PC-3 (cell line): Measurements from ENCODE around the gene PASK. TPM values are rescaled to one million over a fixed set of nuclear protein-coding genes. Genes with fewer than 3 reads are reported as not detected.

Experiments used
- ATAC-seq: fragments of 200-7000 bp; cut with Tn5 transposase; 2 replicates; pipeline ENCODE4 v1.9.1; 2020; ENCODE audit warnings: mild to moderate bottlenecking, moderate library complexity
- BruUV-seq: library from RNA; stranded (reverse); fragments of 400-500 nt; replicated peaks from 2 replicates; lab custom pipeline; 2021; lab: Mats Ljungman, UMichigan
- CTCF ChIA-PET: fragments of 300-600 bp; sonication (Branson Sonifier 250); formaldehyde crosslinking; loops from one replicate; lab custom pipeline; 2022; ENCODE audit warnings: antibody characterized with exemption; lab: Charles Lee
- POLR2A ChIA-PET: fragments of 300-600 bp; sonication (Branson Sonifier 250); formaldehyde crosslinking; loops from one replicate; lab custom pipeline; 2022; ENCODE audit warnings: antibody characterized with exemption; ENCODE audit not compliant: unreplicated experiment; lab: Charles Lee
- DNase-seq: peaks from one replicate; pipeline ENCODE4 v3.0.0-alpha.2; 2015
- H2AFZ ChIP-seq: fragments of 300-600 bp; sonication (generic); 2 replicates; pipeline ENCODE4 v1.6.0; 2016; ENCODE audit warnings: antibody characterized with exemption, low read length
- H3F3A ChIP-seq: fragments of 300-600 bp; sonication (generic); one replicate; pipeline ENCODE4 v1.6.0; 2017; ENCODE audit warnings: antibody characterized with exemption, low read length, control low read depth, mild to moderate bottlenecking; ENCODE audit not compliant: unreplicated experiment
- H3K27ac ChIP-seq: fragments of 300-600 bp; sonication (generic); 2 replicates; pipeline ENCODE4 v1.5.1; 2016; ENCODE audit warnings: mild to moderate bottlenecking, low read length
- H3K27me3 ChIP-seq: fragments of 300-600 bp; sonication (generic); 2 replicates; pipeline ENCODE4 v1.6.1; 2016; ENCODE audit warnings: low read length, mixed read lengths
- H3K36me3 ChIP-seq: fragments of 300-600 bp; sonication (generic); 2 replicates; pipeline ENCODE4 v1.6.1; 2016; ENCODE audit warnings: low read depth, mixed run types, low read length, mixed read lengths
- H3K4me1 ChIP-seq: fragments of 300-600 bp; sonication (generic); 2 replicates; pipeline ENCODE4 v1.5.1; 2016; ENCODE audit warnings: low read length; ENCODE audit not compliant: insufficient read depth
- H3K4me2 ChIP-seq: fragments of 300-600 bp; sonication (generic); 2 replicates; pipeline ENCODE4 v1.6.0; 2016; ENCODE audit warnings: low read length
- H3K4me3 ChIP-seq: fragments of 300-600 bp; sonication (generic); 2 replicates; pipeline ENCODE4 v1.5.1; 2016; ENCODE audit warnings: mild to moderate bottlenecking, low read length, mixed read lengths
- H3K79me2 ChIP-seq: fragments of 300-600 bp; sonication (generic); 2 replicates; pipeline ENCODE4 v1.6.1; 2017; ENCODE audit warnings: low read length, mixed read lengths
- H3K9ac ChIP-seq: fragments of 300-600 bp; sonication (generic); 2 replicates; pipeline ENCODE4 v1.6.0; 2016; ENCODE audit warnings: mild to moderate bottlenecking, low read length
- H3K9me2 ChIP-seq: fragments of 300-600 bp; sonication (generic); replicated peaks from 2 replicates; pipeline ENCODE4 v1.6.1; 2016; ENCODE audit warnings: mixed run types, low read length, mixed read lengths
- H3K9me3 ChIP-seq: fragments of 300-600 bp; sonication (generic); 2 replicates; pipeline ENCODE4 v1.6.1; 2016; ENCODE audit warnings: low read length, mixed read lengths
- H4K20me1 ChIP-seq: fragments of 300-600 bp; sonication (generic); 2 replicates; pipeline ENCODE4 v1.6.1; 2016; ENCODE audit warnings: low read length, mixed read lengths
- EZH2 ChIP-seq: fragments of 300-600 bp; sonication (generic); IDR thresholded peaks from one replicate; pipeline ENCODE4 v1.6.1; 2017; ENCODE audit warnings: antibody characterized with exemption, mild to moderate bottlenecking, low read length; ENCODE audit not compliant: unreplicated experiment
- EZH2phosphoT487 ChIP-seq: fragments of 300-600 bp; sonication (generic); IDR thresholded peaks from 2 replicates; pipeline ENCODE4 v1.6.1; 2018; ENCODE audit warnings: mild to moderate bottlenecking, antibody characterized with exemption, low read length, borderline replicate concordance
- intact Hi-C: fragments of 100-400 bp; cut with micrococcal nuclease; formaldehyde crosslinking; loops from 2 replicates; pipeline ENCODE4 v1.9.0; 2023
- total RNA-seq: library from RNA; depleted of rRNA; stranded (reverse); fragments of >200 nt; gene quantifications from 2 replicates; pipeline ENCODE4 v1.2.3, GENCODE V29; 2014; rRNA removed
- TF ChIP-seq, protein P1 (sequence below): fragments of 300-600 bp; sonication (generic); conservative IDR thresholded peaks from 2 replicates; pipeline ENCODE4 v1.5.1; 2017; ENCODE audit warnings: antibody characterized with exemption, low read depth, mild to moderate bottlenecking, low read length

PASK gene
- total RNA-seq, 1 experiment from 2014 or later = 4.1 TPM

DNA sequence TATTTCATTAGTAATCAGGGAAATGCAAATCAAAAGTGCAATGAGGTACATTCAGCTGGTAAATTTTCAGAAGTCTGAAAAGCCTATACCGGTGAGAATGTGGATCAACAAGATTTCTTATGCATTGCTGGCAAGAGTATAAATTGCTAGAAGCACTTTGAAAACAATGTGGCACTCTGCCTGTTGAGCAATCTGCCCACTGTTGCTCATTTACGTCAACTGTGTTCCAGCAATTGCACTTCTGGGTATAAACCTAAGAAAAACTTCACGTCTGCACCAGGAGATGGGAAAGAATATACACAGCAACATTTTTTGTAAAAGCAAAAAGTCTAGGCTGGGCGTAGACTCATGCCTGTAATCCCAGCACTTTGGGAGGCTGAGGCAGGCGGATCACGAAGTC is 88.0 kb downstream of the PASK start:
- no peak overlapping the region for H3K27ac ChIP-seq
- H3K9me2 ChIP-seq = no peaks in the 10 kb centered on the region
- H4K20me1 ChIP-seq = no peaks in the 10 kb centered on the region
- H3F3A ChIP-seq = no peaks in the 10 kb centered on the region
- no peak overlapping the region for H3K9ac ChIP-seq
- intact Hi-C loops = no loop called here
- TF ChIP-seq EZH2phosphoT487 (no peak), EZH2 (no peak)
- TF ChIP-seq, protein P1, sequence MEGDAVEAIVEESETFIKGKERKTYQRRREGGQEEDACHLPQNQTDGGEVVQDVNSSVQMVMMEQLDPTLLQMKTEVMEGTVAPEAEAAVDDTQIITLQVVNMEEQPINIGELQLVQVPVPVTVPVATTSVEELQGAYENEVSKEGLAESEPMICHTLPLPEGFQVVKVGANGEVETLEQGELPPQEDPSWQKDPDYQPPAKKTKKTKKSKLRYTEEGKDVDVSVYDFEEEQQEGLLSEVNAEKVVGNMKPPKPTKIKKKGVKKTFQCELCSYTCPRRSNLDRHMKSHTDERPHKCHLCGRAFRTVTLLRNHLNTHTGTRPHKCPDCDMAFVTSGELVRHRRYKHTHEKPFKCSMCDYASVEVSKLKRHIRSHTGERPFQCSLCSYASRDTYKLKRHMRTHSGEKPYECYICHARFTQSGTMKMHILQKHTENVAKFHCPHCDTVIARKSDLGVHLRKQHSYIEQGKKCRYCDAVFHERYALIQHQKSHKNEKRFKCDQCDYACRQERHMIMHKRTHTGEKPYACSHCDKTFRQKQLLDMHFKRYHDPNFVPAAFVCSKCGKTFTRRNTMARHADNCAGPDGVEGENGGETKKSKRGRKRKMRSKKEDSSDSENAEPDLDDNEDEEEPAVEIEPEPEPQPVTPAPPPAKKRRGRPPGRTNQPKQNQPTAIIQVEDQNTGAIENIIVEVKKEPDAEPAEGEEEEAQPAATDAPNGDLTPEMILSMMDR = no peak
- no peak for ATAC-seq
- no peaks in the 10 kb centered on the region for H3K9me3 ChIP-seq
- no peaks in the 10 kb centered on the region; the same call in 1 of the 2 replicates for H3K4me1 ChIP-seq
- no peak overlapping the region for H3K4me3 ChIP-seq
- no peaks in the 10 kb centered on the region for H3K36me3 ChIP-seq
- no peak overlapping the region for H2AFZ ChIP-seq
- no TSS peak for BruUV-seq
- ChIA-PET CTCF (no interaction called here), POLR2A (no interaction called here)
- peak; percentile 15 for DNase-seq
- H3K79me2 ChIP-seq = no peaks in the 10 kb centered on the region
- H3K4me2 ChIP-seq = no peak overlapping the region
- no peaks in the 10 kb centered on the region for H3K27me3 ChIP-seq

Other genes starting within 250 kb of the PASK start
- gene CROCC2, start 243.1 kb downstream of the PASK start, total RNA-seq = not detected in 2 replicates
- 0.40 and 0.66 TPM in 2 replicates for gene SNED1, start 150.9 kb downstream of the PASK start, total RNA-seq
- 13.6 and 15.4 TPM in 2 replicates for gene MTERF4, start 47.2 kb downstream of the PASK start, total RNA-seq
- gene PPP1R7, start 995 bp upstream of the PASK start, total RNA-seq = 16.6 and 21.4 TPM in 2 replicates
- 2.6 and 2.9 TPM in 2 replicates for gene ANO7, start 39.2 kb upstream of the PASK start, total RNA-seq
- 410 and 505 TPM in 2 replicates for gene HDLBP, start 166.2 kb upstream of the PASK start, total RNA-seq
- gene SEPTIN2, start 166.5 kb upstream of the PASK start, total RNA-seq = 185 and 207 TPM in 2 replicates
- 24.5 and 29.9 TPM in 2 replicates for gene FARP2, start 206.8 kb upstream of the PASK start, total RNA-seq